Vagina (tissue), 2 donors: ENCODE results near the gene ALKBH1. TPM values are rescaled to one million over a fixed set of nuclear protein-coding genes. Genes with fewer than 3 reads are reported as not detected.

Experiments used
- DNase-seq, 2 donors: peaks; one replicate each; pipeline ENCODE4 v3.0.0-alpha.2; 2017; ENCODE audit errors: extremely low spot score in 2 of 2
- H3K27ac ChIP-seq: fragments of 200-600 bp; sonication (generic); one replicate; pipeline ENCODE4 v1.5.1; 2019
- H3K27me3 ChIP-seq: fragments of 200-600 bp; sonication (generic); one replicate; pipeline ENCODE4 v1.5.1; 2019
- H3K36me3 ChIP-seq, 2 donors: fragments of 200-600 bp; sonication (generic); one replicate each; pipeline ENCODE4 v1.5.1; 2017 to 2019
- H3K4me1 ChIP-seq: fragments of 200-600 bp; sonication (generic); one replicate; pipeline ENCODE4 v1.5.1; 2019
- H3K4me3 ChIP-seq, 2 donors: fragments of 200-600 bp; sonication (generic); 1 replicate in 1 of 2; 2 replicates in 1 of 2; pipeline ENCODE4 v1.5.1; 2016 to 2019
- H3K9me3 ChIP-seq: fragments of 200-600 bp; sonication (generic); one replicate; pipeline ENCODE4 v1.5.1; 2019
- POLR2A ChIP-seq, 2 donors: fragments of 450-650 bp; IDR thresholded peaks; one replicate each; pipeline ENCODE4 v1.6.1; 2017; ENCODE audit warnings: antibody characterized with exemption in 2 of 2, mild to moderate bottlenecking in 2 of 2, moderate library complexity in 2 of 2
- POLR2AphosphoS5 ChIP-seq, 2 donors: sonication (generic); formaldehyde crosslinking; IDR thresholded peaks; one replicate each; pipeline ENCODE4 v1.9.0; 2017; ENCODE audit warnings: antibody characterized with exemption in 2 of 2, mild to moderate bottlenecking in 2 of 2, low read depth in 1 of 2; ENCODE audit not compliant: insufficient read depth in 1 of 2
- intact Hi-C: fragments of 100-400 bp; cut with DNase I; formaldehyde crosslinking; loops from one replicate; pipeline ENCODE4 v1.15.1; 2023
- total RNA-seq: library from RNA; depleted of rRNA; stranded (reverse); fragments of >200 nt; gene quantifications from one replicate; pipeline ENCODE4 v1.2.3, GENCODE V29; 2016
- TF ChIP-seq, protein P1 (sequence below), 3 experiments: fragments of 450-650 bp in 2 of 3; fragments of 200-600 bp in 1 of 3; sonication (generic) in 1 of 3; IDR thresholded peaks; one replicate each; pipeline ENCODE4 v1.5.1; 2017 to 2019; ENCODE audit warnings: antibody characterized with exemption in 3 of 3, mild to moderate bottlenecking in 2 of 3, moderate library complexity in 2 of 3

The ALKBH1 gene
- total RNA-seq, 1 donor from 2014 or later = 8.3 TPM

DNA sequence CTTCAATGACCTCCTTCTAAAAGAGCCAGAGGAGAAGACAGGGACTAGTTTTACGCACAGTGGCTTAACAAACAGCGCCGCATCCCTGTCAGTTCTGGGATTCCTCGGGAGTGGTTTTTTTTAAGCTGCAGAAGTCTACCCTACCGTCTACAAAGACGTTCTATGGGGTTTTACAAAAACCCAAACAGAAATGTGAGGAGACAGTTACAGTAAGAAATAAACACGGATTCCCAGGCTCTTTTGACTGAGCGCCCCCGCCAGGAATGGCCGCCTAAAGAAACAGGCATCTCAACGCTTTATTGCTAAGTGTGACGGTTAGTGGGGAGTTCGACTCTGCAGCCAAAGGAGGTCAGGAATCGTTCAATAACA, 484 bp downstream of the ALKBH1 start:
- peaks cover 0 to 31% of the 10 kb centered on the region in 2 donors for H3K36me3 ChIP-seq
- DNase-seq = no peak
- intact Hi-C loops = no loop called here
- H3K4me3 ChIP-seq = peak overlapping the region; percentile 90 to 98
- no peaks in the 10 kb centered on the region for H3K9me3 ChIP-seq
- TF ChIP-seq POLR2AphosphoS5 (IDR thresholded peaks at IDR 0.05; ENCODE audit: insufficient read depth in 1 of 2, low read depth in 1 of 2) (no peak), POLR2A (IDR thresholded peaks at IDR 0.05) (no peak)
- TF ChIP-seq, protein P1, sequence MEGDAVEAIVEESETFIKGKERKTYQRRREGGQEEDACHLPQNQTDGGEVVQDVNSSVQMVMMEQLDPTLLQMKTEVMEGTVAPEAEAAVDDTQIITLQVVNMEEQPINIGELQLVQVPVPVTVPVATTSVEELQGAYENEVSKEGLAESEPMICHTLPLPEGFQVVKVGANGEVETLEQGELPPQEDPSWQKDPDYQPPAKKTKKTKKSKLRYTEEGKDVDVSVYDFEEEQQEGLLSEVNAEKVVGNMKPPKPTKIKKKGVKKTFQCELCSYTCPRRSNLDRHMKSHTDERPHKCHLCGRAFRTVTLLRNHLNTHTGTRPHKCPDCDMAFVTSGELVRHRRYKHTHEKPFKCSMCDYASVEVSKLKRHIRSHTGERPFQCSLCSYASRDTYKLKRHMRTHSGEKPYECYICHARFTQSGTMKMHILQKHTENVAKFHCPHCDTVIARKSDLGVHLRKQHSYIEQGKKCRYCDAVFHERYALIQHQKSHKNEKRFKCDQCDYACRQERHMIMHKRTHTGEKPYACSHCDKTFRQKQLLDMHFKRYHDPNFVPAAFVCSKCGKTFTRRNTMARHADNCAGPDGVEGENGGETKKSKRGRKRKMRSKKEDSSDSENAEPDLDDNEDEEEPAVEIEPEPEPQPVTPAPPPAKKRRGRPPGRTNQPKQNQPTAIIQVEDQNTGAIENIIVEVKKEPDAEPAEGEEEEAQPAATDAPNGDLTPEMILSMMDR (IDR thresholded peaks at IDR 0.05) = no peak
- H3K4me1 ChIP-seq = peaks cover 39% of the 10 kb centered on the region
- H3K27ac ChIP-seq = peak overlapping the region; percentile 59
- H3K27me3 ChIP-seq = no peaks in the 10 kb centered on the region

- intact Hi-C loops = no loop called here
- no peak overlapping the region for H3K4me3 ChIP-seq
- no peak for DNase-seq
- H3K4me1 ChIP-seq = no peaks in the 10 kb centered on the region
- no peak overlapping the region for H3K27ac ChIP-seq
- H3K27me3 ChIP-seq = no peaks in the 10 kb centered on the region
- H3K36me3 ChIP-seq = peaks cover 0 to 41% of the 10 kb centered on the region in 2 donors
- no peaks in the 10 kb centered on the region for H3K9me3 ChIP-seq
- TF ChIP-seq POLR2AphosphoS5 (IDR thresholded peaks at IDR 0.05; ENCODE audit: insufficient read depth in 1 of 2, low read depth in 1 of 2) (no peak), POLR2A (IDR thresholded peaks at IDR 0.05) (no peak)
- TF ChIP-seq, protein P1 (IDR thresholded peaks at IDR 0.05) = no peak
Observed at GRCh38 chr14:77691259-77691658, 16.6 kb downstream of the ALKBH1 start.

- H3K27ac ChIP-seq = no peak overlapping the region
- no peaks in the 10 kb centered on the region for H3K27me3 ChIP-seq
- peaks cover 0 to 23% of the 10 kb centered on the region in 2 donors for H3K36me3 ChIP-seq
- no peaks in the 10 kb centered on the region for H3K9me3 ChIP-seq
- no peak for TF ChIP-seq POLR2AphosphoS5 (IDR thresholded peaks at IDR 0.05; ENCODE audit: insufficient read depth in 1 of 2, low read depth in 1 of 2)
- TF ChIP-seq, protein P1 (IDR thresholded peaks at IDR 0.05) = no peak
- TF ChIP-seq POLR2A (IDR thresholded peaks at IDR 0.05) = no peak
- peaks cover 8% of the 10 kb centered on the region for H3K4me1 ChIP-seq
- intact Hi-C loops = no loop called here
- DNase-seq = no peak
- no peak overlapping the region for H3K4me3 ChIP-seq
Observed at GRCh38 chr14:77682158-77682553, 25.7 kb downstream of the ALKBH1 start.

DNA sequence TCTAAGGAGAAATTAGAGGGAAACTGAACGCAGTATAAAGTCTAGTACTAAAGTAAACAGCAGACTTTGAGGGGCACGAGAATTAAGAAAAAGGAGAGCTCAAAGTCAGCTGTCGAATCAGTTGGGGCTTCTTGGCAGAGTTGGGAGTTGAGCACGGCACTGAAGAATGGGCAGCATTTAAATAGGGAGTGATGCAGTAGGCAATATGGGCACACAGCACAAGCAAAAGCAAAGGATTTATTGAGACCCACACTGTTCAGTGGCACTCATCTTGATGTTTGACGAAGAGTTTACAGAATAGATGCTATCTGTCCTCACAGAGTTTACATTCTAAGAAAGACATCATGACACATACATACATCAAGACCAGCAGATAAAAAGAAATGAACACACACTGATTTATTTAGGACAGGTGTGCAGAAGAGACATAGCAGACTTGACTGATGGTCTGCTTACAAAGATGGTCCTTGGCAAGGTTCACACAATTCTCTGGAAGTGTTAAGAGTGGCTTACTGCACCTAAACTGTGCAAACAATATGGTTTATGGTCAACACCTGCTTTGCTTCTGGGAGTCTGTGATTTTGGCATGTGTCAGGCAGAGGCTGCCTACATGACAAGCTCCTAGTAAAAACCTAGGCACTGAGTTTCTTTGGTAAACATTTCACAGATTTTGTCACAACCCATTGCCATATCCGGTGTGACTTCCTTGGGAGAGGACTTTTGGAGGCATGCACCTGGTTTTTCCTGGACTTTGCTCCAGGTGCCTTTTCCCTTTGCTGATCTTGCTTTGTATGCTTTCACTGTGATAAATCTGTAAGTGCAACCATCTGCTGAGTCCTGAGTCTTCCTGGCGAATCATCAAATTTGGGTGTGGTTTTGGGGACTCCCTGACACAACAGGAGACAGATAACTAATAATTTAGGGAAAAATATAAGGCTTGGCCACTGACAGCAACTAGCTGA, 26.3 kb downstream of the ALKBH1 start:
- TF ChIP-seq POLR2A (IDR thresholded peaks at IDR 0.05) = no peak
- TF ChIP-seq, protein P1 (IDR thresholded peaks at IDR 0.05) = no peak
- TF ChIP-seq POLR2AphosphoS5 (IDR thresholded peaks at IDR 0.05; ENCODE audit: insufficient read depth in 1 of 2, low read depth in 1 of 2) = no peak
- Histone ChIP-seq H3K9me3 (no peaks in the 10 kb centered on the region), H3K4me1 (peaks cover 8% of the 10 kb centered on the region), H3K27me3 (no peaks in the 10 kb centered on the region), H3K36me3 (peaks cover 0 to 19% of the 10 kb centered on the region in 2 donors), H3K4me3 (no peak overlapping the region), H3K27ac (no peak overlapping the region)
- no peak for DNase-seq
- intact Hi-C loops = no loop called here

- peaks cover 0 to 49% of the 10 kb centered on the region in 2 donors for H3K36me3 ChIP-seq
- no peaks in the 10 kb centered on the region for H3K9me3 ChIP-seq
- H3K27ac ChIP-seq = no peak overlapping the region
- DNase-seq = no peak
- H3K4me3 ChIP-seq = no peak overlapping the region
- H3K27me3 ChIP-seq = no peaks in the 10 kb centered on the region
- TF ChIP-seq POLR2A (IDR thresholded peaks at IDR 0.05) = no peak
- TF ChIP-seq, protein P1 (IDR thresholded peaks at IDR 0.05) = no peak
- TF ChIP-seq POLR2AphosphoS5 (IDR thresholded peaks at IDR 0.05; ENCODE audit: insufficient read depth in 1 of 2, low read depth in 1 of 2) = no peak
- no peaks in the 10 kb centered on the region for H3K4me1 ChIP-seq
- intact Hi-C loops = no loop called here
Observed at GRCh38 chr14:77674931-77675330, 32.9 kb downstream of the ALKBH1 start.
